Osteoblast (primary cell): ENCODE results near the gene PLCH2. TPM values are rescaled to one million over a fixed set of nuclear protein-coding genes. Genes with fewer than 3 reads are reported as not detected.

ENCODE experiments used
- DNase-seq: peaks from one replicate; pipeline ENCODE4 v3.0.0; 2011; ENCODE audit warnings: low spot score, mixed read lengths; ENCODE audit not compliant: insufficient read length; ENCODE audit errors: missing footprints
- H2AFZ ChIP-seq: 2 replicates; pipeline ENCODE4 v1.6.0; 2011; ENCODE audit warnings: mild to moderate bottlenecking, low read length
- H3K27ac ChIP-seq: 2 replicates; pipeline ENCODE4 v1.5.1; 2011; ENCODE audit warnings: mild to moderate bottlenecking, low read depth, low read length, moderate library complexity
- H3K27me3 ChIP-seq: 2 replicates; pipeline ENCODE4 v1.6.0; 2012; ENCODE audit warnings: mild to moderate bottlenecking, control low read depth, inconsistent platforms, low read length, moderate library complexity; ENCODE audit not compliant: insufficient read depth
- H3K36me3 ChIP-seq: 2 replicates; pipeline ENCODE4 v1.5.1; 2011; ENCODE audit warnings: mild to moderate bottlenecking, low read length, control low read depth, moderate library complexity; ENCODE audit not compliant: insufficient read depth
- H3K4me1 ChIP-seq: 2 replicates; pipeline ENCODE4 v1.5.1; 2011; ENCODE audit warnings: mild to moderate bottlenecking, low read length, control low read depth, moderate library complexity; ENCODE audit not compliant: insufficient read depth
- H3K4me2 ChIP-seq: 2 replicates; pipeline ENCODE4 v1.6.0; 2011; ENCODE audit warnings: mild to moderate bottlenecking, low read length; ENCODE audit not compliant: insufficient read depth
- H3K4me3 ChIP-seq: fragments of 200-600 bp; sonication (generic); 3 replicates; pipeline ENCODE4 v1.5.1; 2012; ENCODE audit warnings: mild to moderate bottlenecking, low read length, inconsistent platforms; ENCODE audit not compliant: insufficient read depth
- H3K79me2 ChIP-seq: 2 replicates; pipeline ENCODE4 v1.6.0; 2012; ENCODE audit warnings: mild to moderate bottlenecking, low read length, control low read depth, inconsistent platforms; ENCODE audit not compliant: insufficient read depth
- H3K9me3 ChIP-seq: 2 replicates; pipeline ENCODE4 v1.5.1; 2011; ENCODE audit warnings: low read depth, low read length, control low read depth
- H4K20me1 ChIP-seq: 2 replicates; pipeline ENCODE4 v1.6.0; 2012; ENCODE audit warnings: mild to moderate bottlenecking, low read length, control low read depth; ENCODE audit not compliant: insufficient read depth
- CTCF ChIP-seq: IDR thresholded peaks from 2 replicates; pipeline ENCODE4 v1.5.1; 2011; ENCODE audit warnings: mild to moderate bottlenecking, low read depth, low read length, moderate library complexity; ENCODE audit errors: extremely low read depth
- total RNA-seq: library from RNA; depleted of rRNA; stranded (reverse); fragments of >200 nt; gene quantifications from 2 replicates; pipeline ENCODE4 v1.2.3, GENCODE V29; 2012

PLCH2 gene
- total RNA-seq, 1 donor, result under 0.01 TPM

GRCh38 chr1:2431518-2431917 is 44.6 kb upstream of the PLCH2 start:
- Histone ChIP-seq H3K4me3 (no peak overlapping the region), H3K36me3 (no peaks in the 10 kb centered on the region), H4K20me1 (no peaks in the 10 kb centered on the region), H3K4me1 (no peaks in the 10 kb centered on the region), H2AFZ (no peak overlapping the region), H3K27me3 (peaks cover 25% of the 10 kb centered on the region), H3K27ac (no peak overlapping the region), H3K79me2 (no peaks in the 10 kb centered on the region), H3K4me2 (no peak overlapping the region), H3K9me3 (no peaks in the 10 kb centered on the region)
- no peak for TF ChIP-seq CTCF
- no peak for DNase-seq

- Histone ChIP-seq H2AFZ (no peak overlapping the region), H3K79me2 (no peaks in the 10 kb centered on the region)
These were observed 43.6 kb upstream of the PLCH2 start for GRCh38 chr1:2432441-2432844.

GRCh38 chr1:2433196-2433595 is 42.9 kb upstream of the PLCH2 start:
- no peak for DNase-seq
- H3K27ac ChIP-seq, result no peak overlapping the region
- no peaks in the 10 kb centered on the region for H4K20me1 ChIP-seq
- no peaks in the 10 kb centered on the region for H3K9me3 ChIP-seq
- H3K79me2 ChIP-seq, result no peaks in the 10 kb centered on the region
- no peak overlapping the region for H2AFZ ChIP-seq
- H3K27me3 ChIP-seq, result peaks cover 25% of the 10 kb centered on the region
- H3K4me2 ChIP-seq, result no peak overlapping the region
- no peak for TF ChIP-seq CTCF
- no peaks in the 10 kb centered on the region for H3K36me3 ChIP-seq
- H3K4me3 ChIP-seq, result no peak overlapping the region
- H3K4me1 ChIP-seq, result no peaks in the 10 kb centered on the region

More at GRCh38 chr1:2432441-2432844, 43.6 kb upstream of the PLCH2 start:
- Histone ChIP-seq H3K4me2 (no peak overlapping the region), H3K36me3 (no peaks in the 10 kb centered on the region), H3K4me3 (no peak overlapping the region), H3K9me3 (no peaks in the 10 kb centered on the region), H3K4me1 (no peaks in the 10 kb centered on the region), H4K20me1 (no peaks in the 10 kb centered on the region), H3K27ac (no peak overlapping the region), H3K27me3 (peaks cover 25% of the 10 kb centered on the region)
- no peak for TF ChIP-seq CTCF
- DNase-seq, result no peak

- H3K4me2 ChIP-seq, result no peak overlapping the region
- H3K27me3 ChIP-seq, result peaks cover 25% of the 10 kb centered on the region
- H3K27ac ChIP-seq, result no peak overlapping the region
- H3K4me3 ChIP-seq, result no peak overlapping the region
- no peaks in the 10 kb centered on the region for H3K79me2 ChIP-seq
- H2AFZ ChIP-seq, result no peak overlapping the region
- no peaks in the 10 kb centered on the region for H3K36me3 ChIP-seq
- no peaks in the 10 kb centered on the region for H3K9me3 ChIP-seq
- H4K20me1 ChIP-seq, result no peaks in the 10 kb centered on the region
- no peaks in the 10 kb centered on the region for H3K4me1 ChIP-seq
- DNase-seq, result no peak
- no peak for TF ChIP-seq CTCF
These were observed 42.0 kb upstream of the PLCH2 start for GRCh38 chr1:2433936-2434655.
